CD4-positive, alpha-beta T cell (primary cell): ENCODE results near the gene UPK1B. TPM values are rescaled to one million over a fixed set of nuclear protein-coding genes. Genes with fewer than 3 reads are reported as not detected.
"Not testable (repeated sequence)": the region's sequence is repeated elsewhere in the genome, so short reads cannot be mapped to it uniquely, and the experiment has no call there.

Experiments used
- ATAC-seq: fragments of 200-7000 bp; cut with Tn5 transposase; one replicate; pipeline ENCODE4 v1.10.0; 2022; ENCODE audit warnings: mild to moderate bottlenecking; ENCODE audit not compliant: poor library complexity
- CTCF ChIA-PET: fragments of 350-600 bp; sonication (Branson Sonifier 250); formaldehyde crosslinking; loops from one replicate; lab custom pipeline; 2021; ENCODE audit warnings: antibody characterized with exemption, inconsistent platforms; lab: Charles Lee
- POLR2A ChIA-PET: fragments of 350-600 bp; sonication (Branson Sonifier 250); formaldehyde crosslinking; loops from one replicate; lab custom pipeline; 2021; ENCODE audit warnings: antibody characterized with exemption, inconsistent platforms; lab: Charles Lee
- DNase-seq, 14 experiments: peaks; one replicate each; pipeline ENCODE4 v3.0.0-alpha.2; 2013 to 2020; ENCODE audit warnings: mixed read lengths in 2 of 14
- H3K27ac ChIP-seq, 2 donors: one replicate each; pipeline versions ENCODE4 v1.5.1 to v1.7.0; 2013; ENCODE audit warnings: low read length in 2 of 2, low read depth in 1 of 2, mild to moderate bottlenecking in 1 of 2
- H3K27me3 ChIP-seq, 2 experiments: 1 replicate in 1 of 2; 2 replicates in 1 of 2; pipeline versions ENCODE4 v1.6.1 to v1.7.0; 2013; ENCODE audit warnings: low read length in 2 of 2, control low read depth in 1 of 2, mild to moderate bottlenecking in 1 of 2, moderate library complexity in 1 of 2; ENCODE audit not compliant: insufficient read depth in 2 of 2, control insufficient read depth in 1 of 2
- H3K36me3 ChIP-seq: one replicate; pipeline ENCODE4 v1.6.1; 2013; ENCODE audit warnings: low read length, control low read depth; ENCODE audit not compliant: insufficient read depth
- H3K4me1 ChIP-seq: one replicate; pipeline ENCODE4 v1.6.1; 2013; ENCODE audit warnings: low read length, control low read depth; ENCODE audit not compliant: insufficient read depth
- H3K4me3 ChIP-seq: one replicate; pipeline ENCODE4 v1.5.1; 2013; ENCODE audit warnings: mild to moderate bottlenecking, low read length, moderate library complexity
- H3K9me3 ChIP-seq, 2 experiments: 1 replicate in 1 of 2; 2 replicates in 1 of 2; pipeline versions ENCODE4 v1.6.1 to v1.7.0; 2013; ENCODE audit warnings: low read length in 2 of 2, mild to moderate bottlenecking in 2 of 2, control low read depth in 1 of 2, moderate library complexity in 1 of 2; ENCODE audit not compliant: control insufficient read depth in 1 of 2, insufficient read depth in 1 of 2
- H3K27ac Mint-ChIP-seq: one replicate; pipeline ENCODE4 v1.8.0; 2020; ENCODE audit warnings: mixed read lengths
- H3K27me3 Mint-ChIP-seq: one replicate; pipeline ENCODE4 v1.8.0; 2021; ENCODE audit warnings: mixed read lengths
- H3K36me3 Mint-ChIP-seq: one replicate; pipeline ENCODE4 v1.8.0; 2021; ENCODE audit warnings: low read depth, mixed read lengths
- H3K4me1 Mint-ChIP-seq: one replicate; pipeline ENCODE4 v1.8.0; 2021; ENCODE audit warnings: low read depth, mixed read lengths
- H3K4me3 Mint-ChIP-seq: one replicate; pipeline ENCODE4 v1.8.0; 2020; ENCODE audit warnings: mild to moderate bottlenecking, mixed read lengths
- H3K9me3 Mint-ChIP-seq: one replicate; pipeline ENCODE4 v1.8.0; 2020; ENCODE audit warnings: mixed read lengths
- CTCF ChIP-seq: fragments of 200-600 bp; IDR thresholded peaks from one replicate; pipeline ENCODE4 v1.8.0; 2022; ENCODE audit warnings: antibody characterized with exemption, mild to moderate bottlenecking
- intact Hi-C, 2 experiments: fragments of 100-400 bp; cut with DNase I in 1 of 2; cut with micrococcal nuclease in 1 of 2; formaldehyde crosslinking; loops; one replicate each; pipeline versions ENCODE4 v1.15.1 to v1.9.0; 2023 to 2025; cut with DNase I, micrococcal nuclease
- total RNA-seq, 174 experiments: library from RNA in 2 of 174; stranded (reverse) in 2 of 174; gene quantifications; one replicate each; pipeline ENCODE4 v1.2.3 and lab custom pipeline; 2021 to 2026

The UPK1B gene
- total RNA-seq, 2 experiments from 2014 or later, result not detected

- POLR2A ChIA-PET, result interaction anchor here (0.6 kb wide), 1 partner anchor 307 kb away, joined by 3 read pairs; no protein-coding TSS in a partner anchor
- no peaks in the 10 kb centered on the region for H3K4me1 Mint-ChIP-seq
These were observed 12.2 kb upstream of the UPK1B start for GRCh38 chr3:119161240-119161639.

GRCh38 chr3:119164745-119165144 is 8.7 kb upstream of the UPK1B start:
- intact Hi-C loops, result not testable (repeated sequence)

More at GRCh38 chr3:119161240-119161639, 12.2 kb upstream of the UPK1B start:
- peaks cover 10% of the 10 kb centered on the region for H3K27me3 Mint-ChIP-seq
- ATAC-seq, result no peak
- Histone ChIP-seq H3K27ac (no peak overlapping the region), H3K27me3 (peaks cover 0 to 4% of the 10 kb centered on the region in 2 experiments), H3K36me3 (no peaks in the 10 kb centered on the region), H3K4me1 (no peaks in the 10 kb centered on the region), H3K9me3 (peaks cover 0 to 18% of the 10 kb centered on the region in 2 experiments), H3K4me3 (no peak overlapping the region)
- no peaks in the 10 kb centered on the region for H3K36me3 Mint-ChIP-seq
- DNase-seq, result no peak
- no peak overlapping the region for H3K27ac Mint-ChIP-seq
- no peaks in the 10 kb centered on the region for H3K9me3 Mint-ChIP-seq
- CTCF ChIA-PET, result interaction anchor here (1.0 kb wide), 1 partner anchor 9 kb away, joined by 3 read pairs; no protein-coding TSS in a partner anchor
- H3K4me3 Mint-ChIP-seq, result no peak overlapping the region
- no peak for TF ChIP-seq CTCF
- intact Hi-C loops, result no loop called here

GRCh38 chr3:119170821-119171220 is 2.6 kb upstream of the UPK1B start:
- H3K9me3 ChIP-seq, result no peaks in the 10 kb centered on the region
- ATAC-seq (no peak), DNase-seq (no peak)
- no peak overlapping the region for H3K27ac Mint-ChIP-seq
- POLR2A ChIA-PET, result no interaction called here
- intact Hi-C loops, result no loop called here
- no peak for TF ChIP-seq CTCF
- H3K27ac ChIP-seq, result no peak overlapping the region
- no peaks in the 10 kb centered on the region for H3K9me3 Mint-ChIP-seq
- H3K4me1 Mint-ChIP-seq, result no peaks in the 10 kb centered on the region
- no peak overlapping the region for H3K4me3 ChIP-seq
- CTCF ChIA-PET, result no interaction called here
- H3K4me3 Mint-ChIP-seq, result no peak overlapping the region
- no peaks in the 10 kb centered on the region for H3K36me3 Mint-ChIP-seq
- H3K27me3 Mint-ChIP-seq, result peaks cover 4% of the 10 kb centered on the region
- no peaks in the 10 kb centered on the region for H3K4me1 ChIP-seq
- no peaks in the 10 kb centered on the region for H3K36me3 ChIP-seq
- H3K27me3 ChIP-seq, result no peaks in the 10 kb centered on the region

More at GRCh38 chr3:119164745-119165144, 8.7 kb upstream of the UPK1B start:
- H3K4me3 Mint-ChIP-seq, H3K27me3 ChIP-seq, H3K4me1 Mint-ChIP-seq, H3K9me3 Mint-ChIP-seq, ATAC-seq, H3K4me1 ChIP-seq, CTCF ChIA-PET, POLR2A ChIA-PET, H3K4me3 ChIP-seq, DNase-seq, H3K36me3 ChIP-seq, H3K27ac Mint-ChIP-seq, H3K36me3 Mint-ChIP-seq, H3K9me3 ChIP-seq, H3K27ac ChIP-seq: not testable (repeated sequence)
- peaks cover 10% of the 10 kb centered on the region for H3K27me3 Mint-ChIP-seq
